Measurements from ENCODE around the gene YTHDC2. TPM values are rescaled to one million over a fixed set of nuclear protein-coding genes. Genes with fewer than 3 reads are reported as not detected.

Gene YTHDC2
- total RNA-seq, 2 experiments from 2014 or later: 26.8 to 28.2 TPM

GRCh38 chr5:113552620-113553019 lies 39.1 kb downstream of the YTHDC2 start:
- intact Hi-C loops (cut with micrococcal nuclease): no loop called here
- Mint-ChIP-seq H3K4me3 (no peak overlapping the region), H3K27me3 (no peaks in the 10 kb centered on the region), H3K9me3 (no peaks in the 10 kb centered on the region), H3K4me1 (ENCODE audit: low read depth) (no peaks in the 10 kb centered on the region), H3K36me3 (ENCODE audit: low read depth) (peaks cover 31% of the 10 kb centered on the region), H3K27ac (no peak overlapping the region)
- ATAC-seq (no peak), DNase-seq (no peak)
- ChIA-PET POLR2A (no interaction called here), CTCF (no interaction called here)
- TF ChIP-seq CTCF (IDR thresholded peaks at IDR 0.05): no peak

- ATAC-seq: no peak
- no peak overlapping the region for H3K27ac Mint-ChIP-seq
These were observed 49.4 kb downstream of the YTHDC2 start for GRCh38 chr5:113562828-113563400.

GRCh38 chr5:113569396-113569795 lies 55.9 kb downstream of the YTHDC2 start:
- H3K36me3 Mint-ChIP-seq (ENCODE audit: low read depth): peaks cover 73% of the 10 kb centered on the region
- intact Hi-C loops (cut with micrococcal nuclease): no loop called here
- H3K4me1 Mint-ChIP-seq (ENCODE audit: low read depth): peaks cover 3% of the 10 kb centered on the region
- ATAC-seq (no peak), DNase-seq (no peak)
- CTCF ChIA-PET: no interaction called here
- peaks cover 2% of the 10 kb centered on the region for H3K9me3 Mint-ChIP-seq
- POLR2A ChIA-PET: no interaction called here
- no peak for TF ChIP-seq CTCF (IDR thresholded peaks at IDR 0.05)
- no peak overlapping the region for H3K27ac Mint-ChIP-seq
- no peak overlapping the region for H3K4me3 Mint-ChIP-seq
- no peaks in the 10 kb centered on the region for H3K27me3 Mint-ChIP-seq

More at GRCh38 chr5:113562828-113563400, 49.4 kb downstream of the YTHDC2 start:
- Mint-ChIP-seq H3K36me3 (ENCODE audit: low read depth) (peaks cover 45% of the 10 kb centered on the region), H3K4me1 (ENCODE audit: low read depth) (no peaks in the 10 kb centered on the region), H3K4me3 (no peak overlapping the region), H3K27me3 (no peaks in the 10 kb centered on the region), H3K9me3 (no peaks in the 10 kb centered on the region)
- DNase-seq: no peak
- POLR2A ChIA-PET: no interaction called here
- no peak for TF ChIP-seq CTCF (IDR thresholded peaks at IDR 0.05)
- intact Hi-C loops (cut with micrococcal nuclease): no loop called here
- CTCF ChIA-PET: interaction anchor here (0.8 kb wide), 1 partner anchor 10 kb away, joined by 3 read pairs; no protein-coding TSS in a partner anchor

- no peak overlapping the region for H3K4me3 Mint-ChIP-seq
- H3K9me3 Mint-ChIP-seq: peaks cover 2% of the 10 kb centered on the region
- no peak for DNase-seq
- POLR2A ChIA-PET: no interaction called here
- ATAC-seq: no peak
- H3K4me1 Mint-ChIP-seq (ENCODE audit: low read depth): peaks cover 12% of the 10 kb centered on the region
- no peak for TF ChIP-seq CTCF (IDR thresholded peaks at IDR 0.05)
- no peak overlapping the region for H3K27ac Mint-ChIP-seq
- H3K27me3 Mint-ChIP-seq: no peaks in the 10 kb centered on the region
- H3K36me3 Mint-ChIP-seq (ENCODE audit: low read depth): peaks cover 64% of the 10 kb centered on the region
- CTCF ChIA-PET: interaction anchor here (1.3 kb wide), 1 partner anchor 9 kb away, joined by 3 read pairs; no protein-coding TSS in a partner anchor
- intact Hi-C loops (cut with micrococcal nuclease): no loop called here
These were observed 59.2 kb downstream of the YTHDC2 start for GRCh38 chr5:113572716-113573115.

- no peak overlapping the region for H3K27ac Mint-ChIP-seq
- POLR2A ChIA-PET: no interaction called here
These were observed 60.9 kb downstream of the YTHDC2 start for GRCh38 chr5:113574417-113574816.

More at GRCh38 chr5:113574417-113574816, 60.9 kb downstream of the YTHDC2 start:
- DNase-seq: no peak
- Mint-ChIP-seq H3K4me1 (ENCODE audit: low read depth) (peaks cover 12% of the 10 kb centered on the region), H3K4me3 (no peak overlapping the region), H3K27me3 (no peaks in the 10 kb centered on the region), H3K9me3 (peaks cover 2% of the 10 kb centered on the region), H3K36me3 (ENCODE audit: low read depth) (peaks cover 55% of the 10 kb centered on the region)
- CTCF ChIA-PET: no interaction called here
- intact Hi-C loops (cut with micrococcal nuclease): no loop called here
- ATAC-seq: no peak
- TF ChIP-seq CTCF (IDR thresholded peaks at IDR 0.05): no peak

Measured in activated CD8-positive, alpha-beta T cell treated with anti-CD3 and anti-CD28 coated beads for 36 hours (primary cell).